ENCODE results near the gene C1orf74. TPM values are rescaled to one million over a fixed set of nuclear protein-coding genes. Genes with fewer than 3 reads are reported as not detected.

The C1orf74 gene
- total RNA-seq, 1 donor from 2014 or later = 3.7 TPM

- peaks cover 43% of the 10 kb centered on the region for H3K4me1 Mint-ChIP-seq
- POLR2A ChIA-PET = interaction anchor here (0.5 to 2.6 kb wide), 9 partner anchors 9 to 80 kb away, joined by 3 to 16 read pairs (median 4); partner anchors contain the start of genes C1orf74, IRF6, TRAF3IP3 and UTP25
- peak overlapping the region; percentile 82 for H3K4me3 Mint-ChIP-seq
- DNase-seq (peak; percentile 83), ATAC-seq (ENCODE audit: low read depth) (peak; percentile 96)
- peak; percentile 91 for TF ChIP-seq CTCF (IDR thresholded peaks at IDR 0.05)
- CTCF ChIA-PET = interaction anchor here (0.6 to 11.3 kb wide), 9 partner anchors 9 to 76 kb away, joined by 3 to 88 read pairs (median 7); partner anchors contain the start of gene TRAF3IP3
- intact Hi-C loops (cut with micrococcal nuclease) = loop anchor here (1.0 to 5.0 kb wide), 10 partner anchors 9 to 545 kb away; partner anchors contain the start of genes C1orf74, TRAF3IP3 and UTP25
- H3K36me3 Mint-ChIP-seq (ENCODE audit: low read depth) = no peaks in the 10 kb centered on the region
- no peaks in the 10 kb centered on the region for H3K27me3 Mint-ChIP-seq
- peak overlapping the region; percentile 87 for H3K27ac Mint-ChIP-seq
- H3K9me3 Mint-ChIP-seq = no peaks in the 10 kb centered on the region
Observed at GRCh38 chr1:209747580-209748262, 36.6 kb downstream of the C1orf74 start.

GRCh38 chr1:209746451-209747165 lies 37.8 kb downstream of the C1orf74 start:
- POLR2A ChIA-PET = interaction anchor here (1.1 kb wide), 1 partner anchor 10 kb away, joined by 5 read pairs; the partner anchor contains the start of gene TRAF3IP3
- Mint-ChIP-seq H3K4me3 (no peak overlapping the region), H3K27ac (no peak overlapping the region), H3K9me3 (no peaks in the 10 kb centered on the region), H3K27me3 (no peaks in the 10 kb centered on the region), H3K36me3 (ENCODE audit: low read depth) (no peaks in the 10 kb centered on the region), H3K4me1 (peaks cover 33% of the 10 kb centered on the region)
- ATAC-seq (ENCODE audit: low read depth) = no peak
- intact Hi-C loops (cut with micrococcal nuclease) = loop anchor here (1.0 to 5.0 kb wide), 9 partner anchors 10 to 544 kb away; partner anchors contain the start of genes C1orf74 and TRAF3IP3
- no peak for TF ChIP-seq CTCF (IDR thresholded peaks at IDR 0.05)
- DNase-seq = no peak
- CTCF ChIA-PET = interaction anchor here (1.5 to 1.6 kb wide), 2 partner anchors 10 to 180 kb away, joined by 4 to 5 read pairs; partner anchors contain the start of gene TRAF3IP3

- ChIA-PET POLR2A (no interaction called here), CTCF (no interaction called here)
- TF ChIP-seq CTCF (IDR thresholded peaks at IDR 0.05) = no peak
- Mint-ChIP-seq H3K36me3 (ENCODE audit: low read depth) (no peaks in the 10 kb centered on the region), H3K27ac (no peak overlapping the region), H3K9me3 (no peaks in the 10 kb centered on the region), H3K4me1 (peaks cover 12% of the 10 kb centered on the region), H3K27me3 (no peaks in the 10 kb centered on the region), H3K4me3 (no peak overlapping the region)
- ATAC-seq (ENCODE audit: low read depth) (no peak), DNase-seq (no peak)
- intact Hi-C loops (cut with micrococcal nuclease) = no loop called here
Observed at GRCh38 chr1:209743145-209743482, 41.2 kb downstream of the C1orf74 start.

GRCh38 chr1:209742409-209743144 lies 41.8 kb downstream of the C1orf74 start:
- H3K27me3 Mint-ChIP-seq = no peaks in the 10 kb centered on the region
- intact Hi-C loops (cut with micrococcal nuclease) = no loop called here
- peaks cover 7% of the 10 kb centered on the region for H3K4me1 Mint-ChIP-seq
- no peak overlapping the region for H3K4me3 Mint-ChIP-seq
- no peak for DNase-seq
- POLR2A ChIA-PET = no interaction called here
- no peaks in the 10 kb centered on the region for H3K36me3 Mint-ChIP-seq (ENCODE audit: low read depth)
- no peak for ATAC-seq (ENCODE audit: low read depth)
- CTCF ChIA-PET = no interaction called here
- H3K27ac Mint-ChIP-seq = no peak overlapping the region
- TF ChIP-seq CTCF (IDR thresholded peaks at IDR 0.05) = no peak
- H3K9me3 Mint-ChIP-seq = no peaks in the 10 kb centered on the region

All from activated B cell treated with CpG ODN at 0.5 μM for 24 hours (primary cell).